Stimulated activated CD4-positive, alpha-beta T cell treated with anti-CD3 and anti-CD28 coated beads, Interleukin-12 subunit alpha, Interleukin-12 subunit beta, amount 100 ng/mL, for 48 hours (primary cell): ENCODE results near the gene EFEMP1.

Source experiments
- DNase-seq, 3 donors: peaks; one replicate each; pipeline ENCODE4 v3.0.0-alpha.2; 2020; ENCODE audit warnings: low read depth in 2 of 3, low spot score in 1 of 3

EFEMP1 gene

DNA sequence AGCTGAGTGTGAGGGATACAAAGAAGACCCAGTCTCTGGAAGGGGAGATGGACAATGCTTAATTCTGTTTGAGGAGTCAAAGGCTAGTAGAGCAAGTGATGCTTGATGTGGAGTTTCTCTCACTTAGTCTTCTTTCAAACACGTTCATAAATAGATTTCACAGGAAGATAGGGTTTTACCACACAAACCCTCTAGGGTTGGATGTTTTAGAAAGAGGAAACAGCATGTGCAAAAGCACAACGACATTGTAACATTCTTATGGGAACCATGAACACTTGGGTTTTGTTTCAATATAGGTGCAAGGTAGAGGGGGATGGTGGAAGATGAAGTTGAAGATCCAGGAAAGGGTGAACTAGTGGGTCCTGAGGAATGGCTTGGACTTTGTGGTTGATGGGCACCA, 10.8 kb upstream of the EFEMP1 start:
- DNase-seq: no peak

DNA sequence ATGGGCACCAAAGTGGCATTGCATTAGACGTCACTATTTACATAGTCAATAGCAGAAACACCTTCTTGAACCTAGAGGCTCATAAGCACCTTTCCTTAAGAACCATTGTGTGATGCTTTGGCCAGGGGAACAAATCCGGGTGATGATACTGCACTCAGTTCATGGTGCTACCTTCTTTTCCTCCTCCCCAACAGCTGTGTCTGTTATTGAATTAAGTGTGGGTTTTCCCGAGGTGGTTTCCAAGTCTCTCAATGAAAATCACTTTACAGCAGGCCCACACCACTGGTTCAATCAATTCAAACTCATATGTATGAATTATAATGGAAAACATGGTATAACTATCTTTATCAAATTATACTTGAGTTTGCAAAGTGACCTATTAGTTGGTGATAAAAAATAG, 9.3 kb upstream of the EFEMP1 start:
- no peak for DNase-seq

DNA sequence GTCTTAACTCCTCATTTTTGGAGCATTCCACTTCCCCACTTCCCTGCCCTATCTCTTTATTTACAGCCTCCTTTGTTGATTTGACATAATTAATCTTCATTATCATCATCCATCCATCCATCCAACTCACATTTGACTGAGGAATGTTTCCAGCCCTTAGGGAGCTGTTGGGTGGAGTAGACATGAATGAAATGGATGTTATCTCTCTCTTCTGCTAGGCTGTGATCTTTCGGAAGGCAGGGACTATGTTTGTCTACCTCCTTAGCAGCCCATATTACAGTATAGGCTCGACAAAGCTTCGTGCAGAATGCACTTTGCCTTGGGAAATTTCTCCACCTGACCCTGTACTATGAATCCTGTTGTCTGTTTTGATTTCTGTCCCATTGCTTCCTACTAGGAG, 7.7 kb upstream of the EFEMP1 start:
- no peak for DNase-seq

DNA sequence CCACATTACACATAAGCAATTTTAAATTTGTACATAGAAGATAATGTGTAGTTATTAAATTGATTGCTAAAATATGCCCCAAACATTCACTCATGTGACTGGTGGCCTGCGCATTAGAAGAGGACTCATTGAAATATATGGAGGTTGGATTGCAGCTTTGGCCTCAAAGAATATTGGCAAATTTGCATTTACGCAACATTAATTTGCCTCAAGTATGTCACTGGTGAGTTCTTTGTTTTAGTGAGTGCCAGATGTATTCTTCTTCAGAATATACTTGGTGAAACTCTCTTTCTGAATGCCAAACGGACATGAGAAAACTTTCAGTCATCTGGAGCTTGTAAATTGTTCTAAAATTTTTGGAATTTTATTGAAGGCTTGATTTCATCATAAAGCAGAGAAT, 5.9 kb upstream of the EFEMP1 start:
- no peak for DNase-seq

DNA sequence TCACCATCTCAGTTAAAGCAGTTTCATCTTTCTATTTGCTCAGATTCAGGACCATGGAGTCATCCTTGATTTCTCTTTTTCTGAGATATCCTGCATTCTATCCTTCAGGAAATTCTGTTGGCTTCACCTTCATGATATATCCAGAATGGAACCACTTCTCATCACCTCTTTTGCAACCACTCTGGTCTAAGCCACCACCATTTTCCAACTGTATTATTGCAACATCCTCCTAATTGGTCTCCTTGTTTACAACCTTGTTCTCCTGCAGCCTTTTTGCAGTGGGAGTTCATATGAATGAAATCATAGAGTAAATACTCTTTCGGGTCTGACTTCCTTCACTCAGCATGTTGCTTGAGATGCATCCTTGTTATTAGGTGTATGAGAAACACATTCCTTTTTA, 3.4 kb upstream of the EFEMP1 start:
- no peak for DNase-seq

DNA sequence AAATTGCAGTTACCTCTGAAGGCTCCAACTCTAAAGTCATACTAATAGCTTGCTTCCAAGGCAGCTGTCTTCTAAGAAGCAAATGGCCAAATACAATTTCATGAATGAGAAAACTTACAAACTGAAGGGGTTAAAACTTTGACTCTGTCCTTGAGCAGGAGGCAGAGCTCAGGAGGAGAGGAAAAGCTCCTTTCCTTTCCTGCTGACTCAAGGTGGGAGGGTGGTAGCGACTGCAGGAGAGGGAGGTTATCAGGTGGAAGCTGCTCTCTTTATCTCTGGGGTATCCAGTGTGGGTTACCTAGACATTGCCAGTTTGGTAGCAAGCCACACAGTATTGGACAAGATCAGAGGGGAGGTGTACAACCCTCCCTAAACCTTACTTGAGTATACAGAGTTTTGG, 2.7 kb upstream of the EFEMP1 start:
- no peak for DNase-seq

DNA sequence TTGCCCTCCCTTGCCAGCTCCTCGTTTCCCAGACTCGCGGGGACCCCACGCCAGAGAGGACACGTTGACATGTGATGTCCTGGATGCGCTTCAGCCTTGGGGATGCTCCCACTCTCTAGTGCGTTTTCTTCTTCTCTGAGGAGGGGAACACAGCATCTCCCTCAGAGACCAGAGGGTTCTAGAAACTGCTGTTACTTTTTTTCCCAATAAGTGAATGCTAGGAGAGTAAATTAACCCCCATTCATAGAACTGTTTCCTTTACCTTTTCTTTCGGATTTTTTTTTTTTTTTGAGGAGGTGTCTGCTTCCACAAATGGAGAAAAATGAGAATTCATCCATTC, 370 bp upstream of the EFEMP1 start:
- DNase-seq: no peak

DNA sequence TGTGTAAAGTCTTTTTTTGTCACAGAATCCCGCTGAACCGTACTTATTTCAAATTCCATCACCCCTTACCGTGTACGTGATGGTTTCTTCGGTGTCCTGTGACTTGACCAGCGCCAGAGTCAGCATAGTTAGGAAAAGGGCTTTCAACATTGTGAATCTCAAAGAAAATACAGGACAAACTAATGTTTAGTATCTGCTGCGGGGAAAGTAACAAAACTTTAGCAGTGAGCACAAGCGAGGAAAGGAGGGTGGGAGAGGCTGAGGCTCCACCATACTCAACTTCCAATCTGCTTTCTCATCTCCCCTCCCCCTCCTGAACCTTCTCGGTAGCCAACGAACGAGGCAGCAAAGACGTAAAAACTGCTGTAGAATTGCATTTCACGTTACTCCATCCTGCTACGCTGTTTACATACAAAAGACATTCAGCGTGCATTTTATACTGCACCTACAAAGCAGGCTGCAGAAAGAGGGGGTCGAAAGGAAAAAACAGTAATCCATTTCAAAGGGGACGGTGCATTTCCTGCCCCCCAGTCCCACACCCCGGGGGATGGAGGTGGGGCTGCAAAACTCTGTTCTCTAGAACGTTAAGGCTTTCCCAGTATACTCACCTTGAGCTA, 1.2 kb downstream of the EFEMP1 start:
- no peak for DNase-seq

DNA sequence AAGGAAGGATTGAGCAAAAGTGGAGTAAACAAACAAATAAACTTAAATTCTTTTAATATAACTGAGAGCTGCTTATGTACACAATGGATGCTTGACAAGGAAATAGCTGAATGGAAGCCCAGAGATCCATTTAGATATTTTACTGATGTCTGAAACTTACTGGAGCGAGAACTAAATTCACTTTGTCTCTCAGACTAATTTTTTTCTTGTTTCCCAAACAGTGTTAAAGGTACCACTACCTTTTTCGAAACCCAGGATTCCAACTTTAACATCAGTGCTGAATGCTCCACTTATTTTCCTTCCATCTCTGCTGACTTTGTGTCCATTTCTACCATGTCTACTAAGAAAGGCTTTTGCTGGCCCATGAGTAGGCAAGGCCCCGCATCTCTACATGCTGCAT, 4.0 kb downstream of the EFEMP1 start:
- no peak for DNase-seq

DNA sequence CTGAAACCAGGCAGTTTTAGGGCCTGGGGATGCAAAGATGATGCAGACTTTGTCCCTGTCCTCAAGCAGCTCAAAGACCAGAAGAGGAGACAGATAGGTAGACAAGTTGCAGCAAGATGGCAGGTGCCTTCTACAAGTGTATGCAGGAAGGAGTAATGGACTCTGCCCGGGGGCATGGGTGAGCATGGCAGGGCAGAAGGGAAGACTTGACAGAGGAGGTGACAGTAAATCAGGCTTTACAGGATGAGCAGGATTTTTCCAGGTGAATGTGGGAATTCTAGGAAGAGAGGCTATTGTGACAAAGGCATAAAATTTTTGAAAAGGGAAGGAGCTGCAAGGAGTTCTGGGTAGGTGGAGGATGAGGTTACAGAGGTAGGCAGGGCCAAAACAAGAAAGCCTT, 4.7 kb downstream of the EFEMP1 start:
- no peak for DNase-seq

DNA sequence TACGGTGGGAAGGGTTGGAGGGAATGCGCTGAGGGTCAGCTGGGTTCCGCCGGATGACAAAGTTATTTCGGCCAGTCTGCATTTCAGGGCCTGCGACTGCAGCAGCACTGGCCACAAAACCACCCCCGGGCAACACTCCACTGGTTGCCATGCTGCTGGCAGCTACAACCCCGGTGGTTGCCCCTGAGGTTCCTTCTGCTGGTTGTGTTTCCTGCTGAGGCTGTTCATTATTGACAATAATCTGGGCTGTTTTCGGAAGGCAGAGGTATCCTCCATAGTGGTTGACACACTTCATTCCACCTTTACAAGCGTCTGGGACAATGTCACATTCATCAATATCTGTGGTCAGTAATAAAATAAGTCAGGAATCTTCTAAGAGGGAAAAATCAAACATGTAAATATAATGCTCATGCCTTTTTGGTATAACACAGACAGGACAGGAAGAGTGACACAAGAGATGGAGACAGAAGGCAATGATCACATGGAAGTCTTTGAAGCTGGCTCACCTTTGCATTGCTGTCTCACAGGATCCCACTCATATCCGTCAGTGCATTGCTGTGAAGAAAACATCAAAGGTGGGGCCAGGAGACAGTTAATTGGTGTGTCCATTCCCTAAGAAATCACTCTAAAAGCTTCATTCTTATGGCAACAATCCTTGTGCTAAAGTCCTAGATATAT, 5.7 kb downstream of the EFEMP1 start:
- no peak for DNase-seq

DNA sequence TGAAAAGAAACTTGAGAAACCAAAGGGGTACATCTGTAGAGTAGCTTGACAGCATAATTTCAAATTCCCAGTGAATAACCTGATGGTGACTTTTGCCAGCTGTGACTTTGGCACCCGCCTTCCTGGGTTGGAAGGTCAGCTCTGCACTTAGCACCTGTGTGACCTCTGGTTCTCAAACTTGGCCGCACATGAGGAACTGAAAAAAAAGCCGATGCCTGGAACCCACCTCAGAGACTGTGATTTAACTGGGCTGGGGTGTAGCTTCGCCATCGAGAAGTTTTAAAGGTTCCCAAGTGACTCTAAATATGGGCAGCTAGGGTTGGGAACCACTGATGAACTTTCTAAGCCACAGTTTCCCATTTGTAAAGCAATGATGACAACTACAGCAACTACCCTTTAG, 6.5 kb downstream of the EFEMP1 start:
- no peak for DNase-seq

DNA sequence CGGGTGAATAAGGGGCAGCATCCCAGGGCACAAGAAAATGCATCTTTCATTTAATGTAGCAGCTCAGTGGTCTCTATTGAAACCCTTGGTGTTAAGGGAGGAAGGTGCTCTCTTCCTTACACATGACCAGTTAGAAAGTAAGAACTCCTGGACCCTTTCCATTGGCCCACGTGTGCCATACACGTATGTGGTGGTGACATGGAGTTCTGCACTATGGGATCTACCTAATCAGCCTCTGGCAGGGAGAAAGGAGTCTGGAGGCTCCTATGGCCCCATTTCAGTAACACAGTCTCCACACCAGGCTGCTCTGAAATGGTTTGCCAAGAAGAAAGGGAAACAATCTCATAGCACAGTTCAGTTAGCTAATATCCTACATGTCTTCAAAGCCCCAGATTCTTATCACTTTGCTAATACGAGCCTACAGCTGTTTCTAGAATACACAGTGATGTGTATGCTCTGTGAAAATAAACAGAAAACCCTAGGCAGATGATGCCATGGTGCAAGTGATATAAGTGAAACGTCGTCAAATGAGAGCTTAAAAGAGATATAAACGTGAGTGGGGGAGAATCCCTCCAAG, 7.0 kb downstream of the EFEMP1 start:
- no peak for DNase-seq

DNA sequence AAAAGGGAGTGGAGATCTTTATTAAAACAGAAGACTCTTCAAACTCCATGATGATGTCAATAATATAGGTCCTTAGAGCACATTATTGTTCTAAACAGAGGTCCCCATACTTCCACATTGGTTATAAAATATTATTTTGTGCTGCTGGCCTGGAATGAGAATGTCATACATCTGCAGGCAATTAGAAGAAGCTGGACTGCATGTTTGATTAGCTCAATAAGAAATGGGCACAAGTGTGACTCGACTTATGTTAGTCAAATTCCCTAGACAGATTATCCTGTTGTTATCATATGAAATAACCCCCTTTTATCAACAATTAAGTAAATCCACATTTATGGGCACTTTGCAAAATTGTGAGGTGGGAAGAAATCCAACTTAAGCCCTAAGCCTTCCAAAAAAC, 8.8 kb downstream of the EFEMP1 start:
- no peak for DNase-seq

DNA sequence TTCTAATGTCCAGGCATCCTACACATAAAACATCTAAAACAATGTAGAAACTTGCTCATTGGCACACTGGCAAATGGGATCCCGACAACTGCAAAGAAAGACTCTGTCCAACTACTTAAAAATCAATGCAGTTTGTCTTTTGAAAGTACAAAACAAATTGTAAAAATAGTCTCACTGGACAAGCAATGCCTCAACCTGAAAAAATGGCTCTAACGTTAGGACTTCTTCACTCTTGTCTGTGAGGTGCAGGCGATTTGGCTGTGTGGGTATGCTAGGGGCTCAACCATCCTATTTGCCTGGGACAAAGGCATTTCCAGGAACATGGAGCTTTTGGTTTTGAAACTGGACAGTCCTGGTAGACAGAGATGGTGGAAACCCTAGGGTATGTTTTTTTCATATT, 10.7 kb downstream of the EFEMP1 start:
- no peak for DNase-seq

DNA sequence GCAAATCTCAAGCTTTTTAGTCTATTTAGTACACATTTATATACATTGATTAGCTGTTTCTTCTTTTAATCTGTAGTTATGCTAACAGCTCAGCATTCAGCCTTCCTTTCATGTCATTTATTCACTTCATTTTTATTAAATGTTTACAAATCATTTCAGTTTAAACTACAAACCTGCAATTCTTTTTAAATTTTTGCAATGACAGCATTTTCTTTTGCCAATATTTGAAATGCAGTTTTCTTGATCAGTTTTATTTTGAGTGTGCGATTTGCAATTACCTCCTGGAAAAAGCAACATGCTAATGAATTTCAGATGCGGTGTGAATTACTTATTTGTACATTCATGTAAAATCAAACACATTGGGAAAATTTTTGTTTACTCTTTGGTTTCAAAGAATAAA, 13.5 kb downstream of the EFEMP1 start:
- no peak for DNase-seq

DNA sequence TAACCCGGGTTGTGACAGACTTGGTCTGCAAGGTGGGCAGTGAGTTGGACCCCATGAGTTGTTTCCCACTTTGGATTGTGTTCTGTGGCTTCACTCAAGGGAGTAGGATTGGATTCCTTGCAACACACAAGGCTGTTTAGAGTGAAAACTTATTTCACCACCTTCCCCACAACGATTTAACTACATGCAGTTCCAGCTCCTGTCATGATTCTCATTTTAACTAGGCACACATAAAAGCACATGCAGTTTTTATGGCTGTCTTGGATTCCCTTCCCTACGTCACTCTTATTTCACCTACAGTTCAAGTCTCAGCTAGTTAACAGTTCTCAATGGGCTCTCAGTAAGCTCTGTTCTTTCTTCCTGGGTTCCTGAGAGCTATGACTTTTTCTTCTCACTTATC, 15.9 kb downstream of the EFEMP1 start:
- no peak for DNase-seq

DNA sequence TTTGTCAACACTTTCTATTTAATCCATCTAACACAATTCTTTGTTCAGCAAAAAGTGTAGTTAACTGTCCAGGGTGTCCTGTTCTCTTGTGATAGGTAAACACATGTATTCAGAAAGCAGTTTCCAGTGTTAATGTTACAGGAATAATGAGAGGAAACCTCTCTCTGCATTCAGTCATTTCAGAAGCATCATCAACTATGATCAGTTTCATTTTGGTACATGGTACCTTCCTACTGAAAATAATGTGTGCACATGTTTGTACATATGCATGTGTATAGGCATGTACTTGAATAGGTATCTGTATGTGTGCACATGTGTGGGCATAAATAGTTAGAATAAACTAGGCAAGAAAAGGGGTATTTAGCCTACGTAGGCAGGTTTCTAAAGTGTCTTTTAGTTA, 16.6 kb downstream of the EFEMP1 start:
- DNase-seq: no peak

DNA sequence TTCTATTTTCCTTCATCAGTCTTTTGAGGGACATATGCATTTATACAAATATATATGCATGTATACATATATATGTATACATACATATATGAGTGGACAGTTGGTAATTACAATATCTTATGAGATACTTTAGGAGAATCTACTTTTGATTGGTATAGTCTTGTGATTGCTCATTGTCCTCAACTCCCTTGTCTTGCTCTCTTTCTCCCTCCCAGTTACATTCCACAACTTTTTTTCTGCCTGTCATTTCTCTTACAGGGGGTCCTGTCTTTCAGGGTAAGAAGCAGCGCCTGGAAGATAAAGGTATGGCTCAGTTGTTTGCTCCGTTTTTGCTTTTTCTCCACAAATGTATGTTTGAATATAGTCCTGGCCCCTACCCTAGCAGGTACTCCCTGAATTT, 19.9 kb downstream of the EFEMP1 start:
- no peak for DNase-seq

DNA sequence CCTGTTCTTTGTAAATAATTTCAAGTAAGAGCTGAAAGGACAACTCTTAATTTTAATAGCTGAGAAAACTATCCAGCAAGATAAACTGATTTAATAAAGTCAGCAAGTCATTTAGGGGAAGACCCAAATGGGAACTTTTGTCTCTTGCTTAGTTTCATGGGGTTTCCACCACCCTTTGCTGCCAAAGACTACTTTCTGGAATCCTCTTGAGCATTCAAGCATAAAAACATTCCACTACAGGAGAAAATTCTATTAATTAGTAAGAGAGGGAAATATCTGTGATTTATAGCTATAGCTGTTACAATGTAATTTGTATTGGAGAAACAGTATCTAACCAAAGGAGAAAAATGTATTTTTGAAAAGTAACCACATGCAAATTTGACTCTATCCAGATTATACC, 20.6 kb downstream of the EFEMP1 start:
- DNase-seq: no peak

DNA sequence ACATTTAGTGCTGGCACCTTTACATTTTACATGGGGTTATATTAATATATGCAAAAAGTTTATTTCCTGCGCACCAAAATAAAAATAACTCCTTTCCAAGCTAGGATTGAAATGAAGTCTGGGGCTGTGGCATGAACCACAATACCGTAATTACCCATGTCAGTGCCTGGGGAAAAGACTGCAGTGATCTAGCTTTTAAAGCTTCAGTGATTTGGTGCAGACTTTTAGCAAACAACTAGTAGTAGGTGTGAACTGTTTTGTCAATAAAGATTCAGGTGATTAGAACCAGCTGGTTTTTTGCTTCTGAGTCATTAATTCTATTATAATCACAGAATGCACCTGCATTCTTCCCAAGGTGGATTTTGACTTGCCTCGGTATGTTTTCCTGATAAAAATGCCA, 21.2 kb downstream of the EFEMP1 start:
- no peak for DNase-seq

DNA sequence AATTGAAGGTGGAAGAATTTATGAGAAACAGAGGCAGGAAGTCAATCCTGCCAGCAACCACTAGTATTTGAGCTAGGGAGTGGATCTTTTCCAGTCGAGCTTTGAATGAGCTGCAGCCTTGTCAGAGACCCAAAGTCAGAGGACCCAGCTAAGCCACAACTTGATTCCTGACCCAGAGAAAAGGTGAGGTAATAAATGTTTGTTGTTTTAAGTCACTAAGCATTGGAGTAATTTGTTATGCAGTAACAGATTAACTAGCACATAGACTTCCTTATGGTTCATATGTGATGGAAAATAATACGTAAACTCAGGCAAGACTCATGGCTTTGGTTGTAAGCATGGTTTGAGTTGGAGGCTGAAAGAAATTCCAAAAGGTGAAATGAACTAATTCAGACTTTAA, 21.6 kb downstream of the EFEMP1 start:
- no peak for DNase-seq

DNA sequence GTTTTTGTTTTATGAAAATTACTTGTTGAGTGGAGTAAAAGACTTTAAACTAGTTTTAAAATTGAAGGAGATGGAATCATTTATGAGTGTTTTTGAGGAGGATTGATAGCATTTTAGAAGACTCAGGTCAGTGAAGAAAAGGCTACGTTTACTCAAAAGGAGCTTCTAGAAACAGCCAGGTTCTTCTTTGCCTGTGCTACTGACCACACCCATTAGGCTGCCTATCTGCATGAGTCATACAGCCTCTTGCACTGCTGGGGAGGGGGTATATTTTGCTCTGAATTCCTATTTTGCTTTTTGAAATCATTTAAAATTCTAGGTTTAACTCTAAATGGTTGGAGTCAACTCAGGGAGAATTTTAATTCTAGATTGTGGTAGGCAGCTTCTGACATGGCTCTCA, 22.3 kb downstream of the EFEMP1 start:
- no peak for DNase-seq
